Subcutaneous abdominal adipose tissue (tissue), 5 donors: ENCODE data around the gene SHISA7.

Source experiments
- H3K27ac ChIP-seq: one replicate; pipeline ENCODE4 v1.7.0; 2013; ENCODE audit warnings: low read depth, mild to moderate bottlenecking, inconsistent platforms, low read length, moderate library complexity
- H3K27me3 ChIP-seq, 5 donors: one replicate each; pipeline ENCODE4 v1.7.0; 2013; ENCODE audit warnings: low read length in 5 of 5, inconsistent platforms in 1 of 5; ENCODE audit not compliant: control insufficient read depth in 5 of 5, insufficient read depth in 4 of 5
- H3K36me3 ChIP-seq, 5 donors: one replicate each; pipeline ENCODE4 v1.7.0; 2013; ENCODE audit warnings: low read length in 5 of 5; ENCODE audit not compliant: control insufficient read depth in 5 of 5, insufficient read depth in 5 of 5
- H3K4me1 ChIP-seq, 5 donors: one replicate each; pipeline ENCODE4 v1.7.0; 2013; ENCODE audit warnings: low read length in 5 of 5, mild to moderate bottlenecking in 3 of 5, moderate library complexity in 1 of 5; ENCODE audit not compliant: control insufficient read depth in 5 of 5, insufficient read depth in 5 of 5
- H3K4me3 ChIP-seq, 5 donors: one replicate each; pipeline ENCODE4 v1.7.0; 2013; ENCODE audit warnings: low read length in 5 of 5, low read depth in 1 of 5
- H3K9ac ChIP-seq, 5 donors: one replicate each; pipeline ENCODE4 v1.7.0; 2013; ENCODE audit warnings: low read length in 5 of 5, mild to moderate bottlenecking in 4 of 5, moderate library complexity in 3 of 5
- H3K9me3 ChIP-seq, 5 donors: one replicate each; pipeline ENCODE4 v1.7.0; 2013; ENCODE audit warnings: low read length in 5 of 5; ENCODE audit not compliant: control insufficient read depth in 5 of 5
- donor health status: healthy.
- donor health status: healthy.
- donor health status: healthy.
- donor health status: healthy.
- donor health status: healthy.

Gene SHISA7

DNA sequence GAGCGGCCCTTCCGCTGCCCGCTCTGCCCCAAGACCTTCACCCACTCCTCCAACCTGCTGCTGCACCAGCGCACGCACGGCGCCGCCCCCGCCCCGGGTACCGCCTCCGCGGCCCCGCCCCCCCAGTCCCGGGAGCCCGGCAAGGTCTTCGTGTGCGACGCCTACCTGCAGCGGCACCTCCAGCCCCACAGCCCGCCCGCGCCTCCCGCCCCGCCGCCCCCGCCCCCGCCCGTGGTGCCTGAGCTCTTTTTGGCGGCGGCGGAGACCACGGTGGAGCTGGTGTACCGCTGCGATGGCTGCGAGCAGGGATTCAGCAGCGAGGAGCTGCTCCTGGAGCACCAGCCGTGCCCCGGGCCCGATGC, 38.7 kb upstream of the SHISA7 start:
- peaks cover 0 to 14% (median 13%) of the 10 kb centered on the region in 5 donors for H3K27me3 ChIP-seq
- H3K4me3 ChIP-seq: no peak overlapping the region
- peaks cover under 1 to 51% (median 42%) of the 10 kb centered on the region in 5 donors for H3K4me1 ChIP-seq
- peaks cover 0 to 29% (median 14%) of the 10 kb centered on the region in 5 donors for H3K36me3 ChIP-seq
- H3K27ac ChIP-seq: no peak overlapping the region
- no peak overlapping the region for H3K9ac ChIP-seq
- no peaks in the 10 kb centered on the region for H3K9me3 ChIP-seq

GRCh38 chr19:55481148-55481793, 38.2 kb upstream of the SHISA7 start:
- Histone ChIP-seq H3K9ac (no peak overlapping the region), H3K4me3 (no peak overlapping the region), H3K4me1 (peaks cover 0 to 46% (median 38%) of the 10 kb centered on the region in 5 donors), H3K27ac (no peak overlapping the region), H3K36me3 (peaks cover 0 to 29% (median 14%) of the 10 kb centered on the region in 5 donors), H3K9me3 (no peaks in the 10 kb centered on the region), H3K27me3 (peaks cover 0 to 14% (median 11%) of the 10 kb centered on the region in 5 donors)

DNA sequence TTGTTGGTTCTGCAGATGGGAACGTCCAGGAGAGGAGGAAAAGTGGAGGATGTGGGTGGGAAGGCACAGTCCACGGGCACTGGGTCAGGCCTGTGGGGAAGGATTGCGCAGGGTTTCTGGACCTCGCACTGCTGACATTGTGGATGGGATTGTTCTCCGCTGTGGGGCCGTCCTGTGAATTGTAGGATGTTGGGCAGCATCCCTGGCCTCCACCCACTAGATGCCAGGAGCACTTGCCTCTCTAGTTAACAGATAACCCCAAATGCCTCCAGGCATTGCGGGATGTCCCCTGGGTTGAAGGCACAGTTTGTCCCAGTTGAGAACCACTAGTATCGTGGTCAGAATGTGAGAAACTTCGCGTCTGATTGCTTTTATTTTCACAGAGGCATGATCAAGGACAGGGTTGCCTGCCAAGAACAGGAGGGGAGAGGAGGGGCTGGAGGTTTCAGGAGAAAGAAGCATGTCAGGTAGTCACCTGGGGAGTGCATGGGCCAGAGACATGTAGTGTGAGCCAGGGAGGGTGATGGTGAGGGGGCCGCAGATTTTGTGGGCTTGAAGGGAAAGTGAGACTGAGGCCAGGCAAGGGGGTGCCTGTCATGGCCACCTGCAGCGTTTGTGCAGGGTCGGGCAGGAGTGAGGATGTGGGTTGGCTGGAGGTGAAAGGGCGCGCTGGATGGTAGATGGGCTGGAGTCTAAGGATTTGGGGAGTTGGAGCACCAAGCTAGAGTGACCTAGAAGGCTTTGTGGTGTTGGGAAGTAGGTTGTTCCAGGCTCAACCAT, 36.5 kb upstream of the SHISA7 start:
- Histone ChIP-seq H3K9ac (no peak overlapping the region), H3K9me3 (no peaks in the 10 kb centered on the region), H3K27me3 (peaks cover 0 to 6% (median 0%) of the 10 kb centered on the region in 5 donors), H3K36me3 (peaks cover 0 to 29% (median 14%) of the 10 kb centered on the region in 5 donors), H3K27ac (no peak overlapping the region), H3K4me3 (no peak overlapping the region), H3K4me1 (peaks cover 0 to 36% (median 30%) of the 10 kb centered on the region in 5 donors)

- Histone ChIP-seq H3K27me3 (no peaks in the 10 kb centered on the region), H3K27ac (no peak overlapping the region), H3K4me1 (peaks cover 0 to 30% (median 24%) of the 10 kb centered on the region in 5 donors), H3K36me3 (peaks cover 0 to 29% (median 14%) of the 10 kb centered on the region in 5 donors), H3K9ac (no peak overlapping the region), H3K9me3 (no peaks in the 10 kb centered on the region), H3K4me3 (no peak overlapping the region)
These were observed 35.9 kb upstream of the SHISA7 start for GRCh38 chr19:55479045-55479444.

DNA sequence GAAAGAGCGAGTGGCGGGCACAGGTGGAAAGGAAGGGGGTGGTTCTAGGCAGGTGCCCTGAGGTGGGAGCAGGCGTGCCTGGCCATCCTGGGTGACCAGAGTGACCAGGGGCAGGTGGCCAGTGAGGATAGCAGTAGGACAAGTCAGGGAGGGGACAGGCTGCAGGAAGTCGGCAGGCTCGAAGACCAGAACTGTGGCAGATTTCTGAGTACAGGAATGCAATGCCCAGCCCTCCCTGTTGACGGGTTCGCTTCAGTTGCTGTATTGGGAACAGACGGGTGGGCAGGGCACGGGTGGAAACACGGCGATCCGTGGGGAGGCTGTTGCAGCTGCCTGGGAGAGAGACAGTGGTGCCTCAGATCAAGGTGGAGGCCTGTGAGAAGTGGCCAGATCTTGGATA, 35.3 kb upstream of the SHISA7 start:
- Histone ChIP-seq H3K9me3 (no peaks in the 10 kb centered on the region), H3K27me3 (peaks cover 0 to 3% (median 0%) of the 10 kb centered on the region in 5 donors), H3K4me3 (no peak overlapping the region), H3K36me3 (peaks cover 0 to 24% (median 12%) of the 10 kb centered on the region in 5 donors), H3K27ac (no peak overlapping the region), H3K4me1 (peaks cover 0 to 27% (median 22%) of the 10 kb centered on the region in 5 donors), H3K9ac (peak overlapping the region in 1 of 5 donors; percentile 53)

GRCh38 chr19:55477905-55478304, 34.8 kb upstream of the SHISA7 start:
- Histone ChIP-seq H3K27me3 (peaks cover 0 to 5% (median 0%) of the 10 kb centered on the region in 5 donors), H3K4me3 (peak overlapping the region in 3 of 5 donors; percentile 6 to 72 (median 63)), H3K9ac (peak overlapping the region in 1 of 5 donors; percentile 53), H3K4me1 (peaks cover 0 to 29% (median 22%) of the 10 kb centered on the region in 5 donors), H3K9me3 (no peaks in the 10 kb centered on the region), H3K36me3 (peaks cover 0 to 19% (median 9%) of the 10 kb centered on the region in 5 donors), H3K27ac (no peak overlapping the region)

DNA sequence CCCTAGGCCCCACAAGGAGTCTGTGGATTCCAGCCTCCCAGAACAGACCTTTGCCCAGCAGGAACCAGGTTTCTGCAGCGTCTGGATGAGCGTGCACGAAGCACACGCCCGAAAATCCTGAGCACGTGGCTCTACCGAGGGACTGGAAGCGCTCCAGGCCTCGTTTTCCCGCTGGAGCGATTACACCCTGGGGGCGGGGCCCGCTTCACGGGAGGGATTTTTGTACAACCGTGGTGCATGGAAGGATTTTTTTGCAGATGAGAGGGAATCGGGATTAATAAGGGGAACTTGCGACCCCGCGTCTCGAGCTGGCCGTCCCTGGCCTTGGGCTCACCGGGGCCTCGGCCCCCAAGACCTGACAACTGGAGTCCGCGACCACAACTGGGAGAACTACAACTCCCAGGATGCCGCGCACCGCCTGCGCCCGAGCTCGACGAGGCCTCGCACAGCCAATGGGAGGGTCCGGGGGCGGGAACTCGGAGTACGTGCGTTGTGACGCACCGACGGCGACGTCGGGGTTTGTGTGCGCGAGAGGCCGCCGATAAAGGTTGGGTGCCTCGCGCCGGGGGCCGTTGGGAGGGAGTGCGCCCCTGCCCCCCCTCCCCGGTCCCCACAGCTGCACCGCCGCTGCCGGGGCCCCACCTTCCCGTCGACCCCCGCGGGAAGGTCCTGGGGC, 33.1 kb upstream of the SHISA7 start, which contains the start of gene ZNF628:
Gene ZNF628 (plus strand): TSS at position 518 of the 676 bp plus-strand sequence. CDS start 3,294 bp downstream, outside the sequence.
- Histone ChIP-seq H3K9ac (peak within 1 kb of the TSS in 4 of 5 donors; percentile 59 to 72 (median 70)), H3K36me3 (peaks cover 0 to 5% (median under 1%) of the 10 kb centered on the region in 5 donors), H3K4me1 (peaks cover 0 to 29% (median 22%) of the 10 kb centered on the region in 5 donors), H3K9me3 (no peaks in the 10 kb centered on the region), H3K27ac (peak within 1 kb of the TSS; percentile 76), H3K27me3 (peaks cover 0 to 5% (median 0%) of the 10 kb centered on the region in 5 donors), H3K4me3 (peak within 1 kb of the TSS; percentile 63 to 91 (median 72))

DNA sequence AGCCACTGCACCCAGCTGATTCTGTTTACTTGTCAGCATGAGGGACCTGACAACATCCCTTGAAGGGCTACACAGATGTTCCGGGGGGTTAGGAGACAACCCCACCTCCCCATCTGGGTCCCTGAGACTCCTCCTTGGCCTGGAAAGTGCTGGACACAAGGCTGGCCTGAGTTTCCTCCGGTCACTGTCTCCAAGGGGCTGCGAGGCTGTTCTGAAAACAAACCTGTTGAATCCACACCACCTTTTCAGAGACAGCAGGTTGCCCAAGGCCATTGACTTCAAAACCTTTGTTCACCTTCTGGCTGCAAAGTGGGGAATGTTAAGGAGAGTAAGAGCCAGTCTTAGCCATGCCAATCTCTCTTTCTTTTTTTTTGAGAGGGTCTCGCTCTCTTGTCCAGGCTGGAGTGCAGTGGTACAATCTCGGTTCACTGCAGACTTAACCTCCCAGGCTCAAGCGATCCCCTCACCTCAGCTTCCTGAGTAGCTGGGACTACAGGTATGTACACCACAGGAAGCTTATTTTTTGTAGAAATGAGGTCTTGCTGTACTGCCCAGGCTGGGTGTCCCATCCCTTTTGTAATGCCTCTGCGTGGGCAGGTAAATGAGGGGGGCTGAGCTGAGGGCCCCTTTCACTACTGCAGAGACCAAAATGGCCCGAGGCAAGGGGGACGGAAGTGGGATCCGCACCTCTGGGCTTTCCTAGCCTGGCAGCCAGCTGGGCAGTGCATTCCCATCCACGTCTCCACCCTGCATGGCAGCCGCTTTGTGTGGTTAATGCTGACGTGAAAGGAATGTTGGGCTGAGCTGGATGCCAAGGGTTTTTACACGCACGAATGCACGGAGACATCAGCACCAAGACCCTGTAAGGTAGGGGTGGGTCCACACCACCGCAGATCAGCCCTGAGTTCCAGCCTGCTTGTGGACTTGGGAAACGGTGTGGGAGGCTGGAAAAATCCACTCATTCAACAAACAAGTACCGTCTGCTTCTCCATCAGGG, 31.5 kb upstream of the SHISA7 start:
- no peak overlapping the region for H3K4me3 ChIP-seq
- no peaks in the 10 kb centered on the region for H3K9me3 ChIP-seq
- peaks cover 0 to 29% (median 22%) of the 10 kb centered on the region in 5 donors for H3K4me1 ChIP-seq
- H3K36me3 ChIP-seq: no peaks in the 10 kb centered on the region
- no peak overlapping the region for H3K9ac ChIP-seq
- no peak overlapping the region for H3K27ac ChIP-seq
- peaks cover 0 to 5% (median 0%) of the 10 kb centered on the region in 5 donors for H3K27me3 ChIP-seq
